CD4-positive, alpha-beta T cell treated with Interleukin-12 subunit alpha and Interleukin-12 subunit beta, for 1 hour (primary cell): ENCODE data around the gene SLC25A22.

Source experiments
- DNase-seq: peaks from one replicate; pipeline ENCODE4 v3.0.0-alpha.2; 2020

The SLC25A22 gene

GRCh38 chr11:770642-771616, 27.2 kb downstream of the SLC25A22 start:
- no peak for DNase-seq

- DNase-seq: no peak
Observed at GRCh38 chr11:769887-770641, 28.0 kb downstream of the SLC25A22 start.

GRCh38 chr11:767238-767637, 30.8 kb downstream of the SLC25A22 start:
- DNase-seq: no peak

- DNase-seq: no peak
Observed at GRCh38 chr11:766936-767210, 31.2 kb downstream of the SLC25A22 start.

GRCh38 chr11:766106-766935, 31.8 kb downstream of the SLC25A22 start:
- no peak for DNase-seq

GRCh38 chr11:765802-766091, 32.3 kb downstream of the SLC25A22 start:
- no peak for DNase-seq

GRCh38 chr11:765025-765801, 32.9 kb downstream of the SLC25A22 start:
- peak; percentile 75 for DNase-seq

- DNase-seq: no peak
Observed at GRCh38 chr11:764322-765024, 33.6 kb downstream of the SLC25A22 start.

- no peak for DNase-seq
Observed at GRCh38 chr11:763549-764321, 34.3 kb downstream of the SLC25A22 start.

- no peak for DNase-seq
Observed at GRCh38 chr11:763073-763463, 35.0 kb downstream of the SLC25A22 start.

- no peak for DNase-seq
Observed at GRCh38 chr11:762421-763072, 35.5 kb downstream of the SLC25A22 start.

GRCh38 chr11:761526-762108, 36.5 kb downstream of the SLC25A22 start:
- no peak for DNase-seq

- no peak for DNase-seq
Observed at GRCh38 chr11:760236-760635, 37.8 kb downstream of the SLC25A22 start.

- no peak for DNase-seq
Observed at GRCh38 chr11:749731-750130, 48.4 kb downstream of the SLC25A22 start.

- no peak for DNase-seq
Observed at GRCh38 chr11:748007-748359, 50.1 kb downstream of the SLC25A22 start.

GRCh38 chr11:747158-748006, 50.7 kb downstream of the SLC25A22 start, which contains the start of gene TALDO1:
TSS of gene TALDO1 (plus strand) at chr11:747464. CDS start at chr11:747482, 18 bp downstream.
- peak; percentile 88 for DNase-seq

- no peak for DNase-seq
Observed at GRCh38 chr11:746289-747157, 51.6 kb downstream of the SLC25A22 start.

GRCh38 chr11:745428-745827, 52.7 kb downstream of the SLC25A22 start:
- DNase-seq: no peak
